ENCODE data around the gene TOX3. TPM values are rescaled to one million over a fixed set of nuclear protein-coding genes. Genes with fewer than 3 reads are reported as not detected.

The TOX3 gene
- polyA plus RNA-seq, 2 of the 4 experiments (the other 2 are of a cell fraction) = 0.10 to 2.2 TPM

DNA sequence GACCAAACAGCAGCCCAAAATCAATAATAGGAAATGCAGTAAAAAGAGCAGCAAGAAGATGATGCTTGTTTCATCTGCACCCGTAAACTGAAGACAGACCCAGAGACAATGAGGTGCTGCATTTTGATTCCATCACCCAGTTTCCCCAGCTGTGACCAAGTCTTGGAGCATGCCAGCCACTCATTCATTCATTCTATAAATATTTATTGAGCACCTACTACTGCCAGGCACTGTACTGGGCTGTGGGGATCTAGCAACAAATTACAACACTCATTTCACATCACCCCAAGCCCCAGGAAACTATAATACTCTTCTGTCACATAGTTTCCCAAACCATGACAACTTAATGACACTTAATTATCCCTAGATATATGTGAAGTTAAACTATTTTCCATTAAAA lies 79.2 kb downstream of the TOX3 start (continued):
- TF ChIP-seq, protein P1, sequence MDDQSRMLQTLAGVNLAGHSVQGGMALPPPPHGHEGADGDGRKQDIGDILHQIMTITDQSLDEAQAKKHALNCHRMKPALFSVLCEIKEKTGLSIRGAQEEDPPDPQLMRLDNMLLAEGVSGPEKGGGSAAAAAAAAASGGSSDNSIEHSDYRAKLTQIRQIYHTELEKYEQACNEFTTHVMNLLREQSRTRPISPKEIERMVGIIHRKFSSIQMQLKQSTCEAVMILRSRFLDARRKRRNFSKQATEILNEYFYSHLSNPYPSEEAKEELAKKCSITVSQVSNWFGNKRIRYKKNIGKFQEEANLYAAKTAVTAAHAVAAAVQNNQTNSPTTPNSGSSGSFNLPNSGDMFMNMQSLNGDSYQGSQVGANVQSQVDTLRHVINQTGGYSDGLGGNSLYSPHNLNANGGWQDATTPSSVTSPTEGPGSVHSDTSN (IDR thresholded peaks at IDR 0.05) = no peak
- TF ChIP-seq HOXB5 (CRISPR knock-in tag; IDR thresholded peaks at IDR 0.05) (no peak), SMC3 (IDR thresholded peaks at IDR 0.05) (no peak), KDM5A (IDR thresholded peaks at IDR 0.05) (no peak), CBX8 (IDR thresholded peaks at IDR 0.05) (no peak), ZNF302 (CRISPR knock-in tag; IDR thresholded peaks at IDR 0.05) (no peak), RNF2 (IDR thresholded peaks at IDR 0.05; ENCODE audit: borderline replicate concordance, low read depth) (no peak), MAZ (IDR thresholded peaks at IDR 0.05; ENCODE audit: borderline replicate concordance, low read depth, low read length) (no peak), NPAS2 (CRISPR knock-in tag; IDR thresholded peaks at IDR 0.05; ENCODE audit: borderline replicate concordance) (no peak)

DNA sequence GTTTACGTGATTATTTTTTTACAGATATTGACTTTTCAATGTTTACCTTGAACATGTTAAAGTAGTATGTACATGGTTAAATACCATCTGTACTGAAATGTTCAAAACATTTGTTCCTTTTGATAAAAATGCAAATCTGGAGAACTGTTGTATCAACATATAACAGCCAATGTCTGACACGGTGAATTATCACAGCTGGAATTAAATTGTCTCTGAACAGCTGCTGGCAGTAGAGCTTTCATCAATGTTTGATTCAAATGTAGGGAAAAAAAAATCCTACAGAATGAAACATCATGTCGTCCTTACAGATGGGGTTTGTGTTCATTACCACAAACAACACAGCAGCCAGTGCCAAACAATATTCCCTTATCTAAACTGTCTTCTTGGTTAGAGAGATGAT lies 79.9 kb downstream of the TOX3 start:
- ATAC-seq = no peak

DNA sequence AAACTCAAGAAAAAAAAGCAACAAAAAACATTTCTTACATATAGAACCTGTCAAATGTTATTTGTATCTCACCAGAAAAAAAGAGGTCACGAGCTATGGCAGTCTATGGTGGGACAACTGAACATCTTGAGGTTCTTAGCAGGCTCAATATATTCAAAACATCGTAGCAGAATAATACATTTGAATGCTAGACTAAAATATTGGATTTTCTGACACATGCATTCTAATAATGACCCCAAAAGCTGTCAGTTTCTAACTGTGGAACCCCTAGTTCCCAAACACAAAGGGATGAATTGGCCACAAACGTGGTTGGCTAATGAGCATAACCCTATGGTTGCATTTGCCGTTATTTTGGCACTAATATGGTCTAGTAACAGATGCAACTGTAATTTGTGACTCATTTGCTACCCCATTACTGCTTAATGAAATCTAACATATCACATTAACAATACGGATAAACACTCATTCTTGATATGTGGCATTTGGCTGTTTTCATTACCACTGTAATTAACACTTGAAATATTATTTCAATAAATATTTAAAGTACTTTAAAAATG lies 81.2 kb downstream of the TOX3 start:
- H3K27ac ChIP-seq = no peak overlapping the region
- no peak overlapping the region for H3K4me2 ChIP-seq
- TF ChIP-seq, protein P1 (IDR thresholded peaks at IDR 0.05) = no peak
- no peaks in the 10 kb centered on the region for H3K9me3 ChIP-seq
- no peak for ATAC-seq
- H3K4me1 ChIP-seq = peaks cover 8% of the 10 kb centered on the region; the same call in 1 of the 3 replicates
- ChIA-PET CTCF (interaction anchor here (0.7 kb wide), 1 partner anchor 371 kb away, joined by 3 read pairs; no protein-coding TSS in a partner anchor), POLR2A (no interaction called here)
- DNase-seq (ENCODE audit: low read depth in 1 of 2, low spot score in 1 of 2) = no peak
- H3K4me3 ChIP-seq = no peak overlapping the region
- WGBS (ENCODE audit: missing lambda C conversion rate) = 36% methylated on average over 5 of the region's 5 CpGs
- FAIRE-seq = no peak

More for the DNA sequence above, 79.9 kb downstream of the TOX3 start:
- Histone ChIP-seq H3K9me3 (no peaks in the 10 kb centered on the region), H3K4me2 (no peak overlapping the region), H3K27ac (no peak overlapping the region), H3K4me1 (peaks cover 8% of the 10 kb centered on the region; the same call in 1 of the 3 replicates), H3K4me3 (no peak overlapping the region)
- DNase-seq (ENCODE audit: low read depth in 1 of 2, low spot score in 1 of 2) (no peak), FAIRE-seq (peak; percentile 23)
- TF ChIP-seq CHD2 (IDR thresholded peaks at IDR 0.05; ENCODE audit: low read length, partially characterized antibody) = no peak
- no peak for TF ChIP-seq MYC (IDR thresholded peaks at IDR 0.05; ENCODE audit: borderline replicate concordance, low read length)
- no peak for TF ChIP-seq PHF8 (IDR thresholded peaks at IDR 0.05; ENCODE audit: borderline replicate concordance, low read depth)
- no peak for TF ChIP-seq FOXS1 (CRISPR knock-in tag; IDR thresholded peaks at IDR 0.05)
- TF ChIP-seq, protein P2, sequence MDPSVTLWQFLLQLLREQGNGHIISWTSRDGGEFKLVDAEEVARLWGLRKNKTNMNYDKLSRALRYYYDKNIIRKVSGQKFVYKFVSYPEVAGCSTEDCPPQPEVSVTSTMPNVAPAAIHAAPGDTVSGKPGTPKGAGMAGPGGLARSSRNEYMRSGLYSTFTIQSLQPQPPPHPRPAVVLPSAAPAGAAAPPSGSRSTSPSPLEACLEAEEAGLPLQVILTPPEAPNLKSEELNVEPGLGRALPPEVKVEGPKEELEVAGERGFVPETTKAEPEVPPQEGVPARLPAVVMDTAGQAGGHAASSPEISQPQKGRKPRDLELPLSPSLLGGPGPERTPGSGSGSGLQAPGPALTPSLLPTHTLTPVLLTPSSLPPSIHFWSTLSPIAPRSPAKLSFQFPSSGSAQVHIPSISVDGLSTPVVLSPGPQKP (IDR thresholded peaks at IDR 0.05; ENCODE audit: low read depth, low read length) = no peak
- TF ChIP-seq, protein P3, sequence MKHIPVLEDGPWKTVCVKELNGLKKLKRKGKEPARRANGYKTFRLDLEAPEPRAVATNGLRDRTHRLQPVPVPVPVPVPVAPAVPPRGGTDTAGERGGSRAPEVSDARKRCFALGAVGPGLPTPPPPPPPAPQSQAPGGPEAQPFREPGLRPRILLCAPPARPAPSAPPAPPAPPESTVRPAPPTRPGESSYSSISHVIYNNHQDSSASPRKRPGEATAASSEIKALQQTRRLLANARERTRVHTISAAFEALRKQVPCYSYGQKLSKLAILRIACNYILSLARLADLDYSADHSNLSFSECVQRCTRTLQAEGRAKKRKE (CRISPR knock-in tag; IDR thresholded peaks at IDR 0.05; ENCODE audit: low read depth) = no peak
- TF ChIP-seq, protein P4, sequence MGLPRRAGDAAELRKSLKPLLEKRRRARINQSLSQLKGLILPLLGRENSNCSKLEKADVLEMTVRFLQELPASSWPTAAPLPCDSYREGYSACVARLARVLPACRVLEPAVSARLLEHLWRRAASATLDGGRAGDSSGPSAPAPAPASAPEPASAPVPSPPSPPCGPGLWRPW (IDR thresholded peaks at IDR 0.05) = no peak
- TF ChIP-seq RFX5 (IDR thresholded peaks at IDR 0.05) = no peak
- ChIA-PET POLR2A (no interaction called here), CTCF (no interaction called here)
- WGBS (ENCODE audit: missing lambda C conversion rate) = 52% methylated on average over 3 of the region's 3 CpGs
